Measurements from ENCODE around the gene FXYD3. TPM values are rescaled to one million over a fixed set of nuclear protein-coding genes. Genes with fewer than 3 reads are reported as not detected.

The FXYD3 gene
- total and polyA plus RNA-seq, 4 donors, result 130 to 467 (median 160) TPM

DNA sequence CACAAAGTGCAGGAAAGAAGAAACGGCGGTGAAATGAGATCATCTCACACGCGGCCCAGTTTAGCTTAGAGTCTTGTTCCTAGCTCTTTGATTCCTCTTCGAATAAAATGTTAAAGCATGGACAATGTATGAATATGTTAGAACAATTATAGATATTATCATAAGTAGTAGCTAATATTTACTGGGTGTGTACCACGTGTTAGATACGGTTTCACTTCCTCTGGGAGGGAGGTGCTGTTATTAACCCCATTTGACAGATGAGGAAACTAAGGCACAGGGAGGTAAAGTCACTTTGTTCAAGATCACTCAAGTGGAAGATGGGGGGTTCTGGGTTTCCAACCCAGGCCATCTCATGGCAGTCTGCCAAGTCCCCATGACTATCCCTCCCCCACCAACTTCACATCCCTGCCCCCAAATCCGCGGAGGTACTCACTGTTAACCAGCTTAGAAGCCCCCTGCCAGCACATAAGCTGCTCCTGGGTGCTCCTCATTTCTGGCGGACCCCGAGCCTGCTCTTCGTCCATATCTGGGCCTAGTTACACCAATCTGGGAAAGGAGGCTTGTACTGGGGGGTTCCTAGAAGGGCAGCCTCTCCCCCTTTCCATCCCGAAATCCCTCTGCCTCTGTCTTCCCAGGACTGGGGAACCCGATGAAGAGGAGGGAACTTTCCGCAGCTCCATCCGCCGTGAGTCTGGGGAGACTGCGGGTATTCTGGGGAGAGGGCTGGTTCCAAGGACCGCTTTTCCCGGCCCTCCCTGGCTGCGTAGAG is 26.4 kb downstream of the FXYD3 start:
- no peak overlapping the region for H3K4me3 ChIP-seq
- peaks cover 0 to 12% (median 2%) of the 10 kb centered on the region in 3 donors for H3K27me3 ChIP-seq (ENCODE audit: control insufficient read depth in 3 of 3, insufficient read depth in 3 of 3, low read length in 2 of 3)
- ATAC-seq (ENCODE audit: insufficient read depth, low FRiP score), result no peak
- peak in 2 of 3 donors; percentile 27 to 39 for DNase-seq
- TF ChIP-seq, protein P1, sequence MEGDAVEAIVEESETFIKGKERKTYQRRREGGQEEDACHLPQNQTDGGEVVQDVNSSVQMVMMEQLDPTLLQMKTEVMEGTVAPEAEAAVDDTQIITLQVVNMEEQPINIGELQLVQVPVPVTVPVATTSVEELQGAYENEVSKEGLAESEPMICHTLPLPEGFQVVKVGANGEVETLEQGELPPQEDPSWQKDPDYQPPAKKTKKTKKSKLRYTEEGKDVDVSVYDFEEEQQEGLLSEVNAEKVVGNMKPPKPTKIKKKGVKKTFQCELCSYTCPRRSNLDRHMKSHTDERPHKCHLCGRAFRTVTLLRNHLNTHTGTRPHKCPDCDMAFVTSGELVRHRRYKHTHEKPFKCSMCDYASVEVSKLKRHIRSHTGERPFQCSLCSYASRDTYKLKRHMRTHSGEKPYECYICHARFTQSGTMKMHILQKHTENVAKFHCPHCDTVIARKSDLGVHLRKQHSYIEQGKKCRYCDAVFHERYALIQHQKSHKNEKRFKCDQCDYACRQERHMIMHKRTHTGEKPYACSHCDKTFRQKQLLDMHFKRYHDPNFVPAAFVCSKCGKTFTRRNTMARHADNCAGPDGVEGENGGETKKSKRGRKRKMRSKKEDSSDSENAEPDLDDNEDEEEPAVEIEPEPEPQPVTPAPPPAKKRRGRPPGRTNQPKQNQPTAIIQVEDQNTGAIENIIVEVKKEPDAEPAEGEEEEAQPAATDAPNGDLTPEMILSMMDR (IDR thresholded peaks at IDR 0.05; ENCODE audit: control extremely low read depth, extremely low read depth), result no peak
- H3K4me1 ChIP-seq (ENCODE audit: control insufficient read depth in 5 of 5, insufficient read depth in 5 of 5, low read length in 5 of 5), result peaks cover 5 to 42% (median 12%) of the 10 kb centered on the region in 5 donors
- WGBS, 2 donors, result 14 to 21% methylated on average over 21 of the region's 21 CpGs
- no peak overlapping the region for H3K27ac ChIP-seq (ENCODE audit: low read depth in 1 of 2, low read length in 1 of 2)
- no peaks in the 10 kb centered on the region for H3K9me3 ChIP-seq (ENCODE audit: control insufficient read depth in 4 of 4, insufficient read depth in 3 of 4, low read length in 3 of 4)
- H3K36me3 ChIP-seq (ENCODE audit: control insufficient read depth in 4 of 4, insufficient read depth in 4 of 4, low read length in 4 of 4), result peaks cover 0 to 3% (median 0%) of the 10 kb centered on the region in 4 donors
- no peak overlapping the region for H3K9ac ChIP-seq (ENCODE audit: insufficient read depth in 1 of 2, low read length in 2 of 2)

DNA sequence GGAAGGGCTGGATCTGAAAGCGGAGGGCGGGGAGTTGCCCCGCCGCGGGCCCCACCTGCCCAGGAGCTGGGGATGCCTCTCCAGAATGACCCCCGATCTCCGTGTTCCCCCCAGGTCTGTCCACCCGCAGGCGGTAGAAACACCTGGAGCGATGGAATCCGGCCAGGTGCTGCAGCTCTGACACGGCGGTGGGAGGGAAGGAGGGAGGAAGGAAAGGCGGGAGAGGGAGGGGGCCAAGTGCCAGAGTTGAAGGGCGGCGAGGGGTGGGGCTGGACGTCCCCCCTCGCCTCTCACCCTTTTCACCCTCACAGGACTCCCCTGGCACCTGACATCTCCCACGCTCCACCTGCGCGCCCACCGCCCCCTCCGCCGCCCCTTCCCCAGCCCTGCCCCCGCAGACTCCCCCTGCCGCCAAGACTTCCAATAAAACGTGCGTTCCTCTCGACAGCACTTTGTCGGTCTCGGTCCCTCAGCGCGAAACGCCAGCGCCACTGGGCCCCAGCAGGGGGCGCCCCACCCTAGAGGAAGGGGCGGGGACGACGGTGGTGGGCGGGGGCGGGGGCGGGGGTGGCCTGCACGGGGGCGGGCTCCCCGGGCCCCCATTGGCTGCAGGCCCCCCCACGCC is 27.1 kb downstream of the FXYD3 start:
- WGBS, 2 donors, result 2 to 11% methylated on average over 27 to 45 of the region's 46 CpGs
- H3K4me1 ChIP-seq (ENCODE audit: control insufficient read depth in 5 of 5, insufficient read depth in 5 of 5, low read length in 5 of 5), result peaks cover 5 to 42% (median 10%) of the 10 kb centered on the region in 5 donors
- H3K27me3 ChIP-seq (ENCODE audit: control insufficient read depth in 3 of 3, insufficient read depth in 3 of 3, low read length in 2 of 3), result peaks cover 0 to 12% (median 2%) of the 10 kb centered on the region in 3 donors

DNA sequence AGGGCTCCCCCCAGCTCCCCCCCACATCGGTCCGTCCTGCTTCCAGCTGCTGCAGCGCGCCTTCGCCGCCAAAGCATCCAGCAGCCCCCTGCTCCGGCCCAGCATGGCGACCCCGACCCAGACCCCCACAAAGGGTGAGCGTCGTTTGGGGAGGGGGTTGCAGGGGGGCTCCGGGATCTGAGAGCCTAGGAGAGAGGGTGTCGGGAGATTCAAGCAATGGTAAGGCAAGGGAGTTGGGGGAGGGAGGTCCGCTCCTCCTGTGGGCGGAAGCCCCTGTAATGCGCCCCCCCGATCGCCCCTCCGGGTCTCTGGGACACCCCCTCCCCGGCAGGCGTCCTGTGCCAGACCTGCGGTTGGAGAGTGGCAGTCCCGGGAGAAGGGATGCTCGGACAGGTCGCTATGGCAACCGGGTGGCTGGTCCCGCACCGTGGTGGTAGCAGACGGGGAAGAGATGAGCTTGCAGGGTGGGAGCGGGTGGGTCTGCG is 27.6 kb downstream of the FXYD3 start, which contains the start of gene FXYD7:
TSS of gene FXYD7 (plus strand) at position 25 of the 485 bp plus-strand sequence. CDS start at position 104, 79 bp downstream.
- TF ChIP-seq, protein P1 (IDR thresholded peaks at IDR 0.05; ENCODE audit: control extremely low read depth, extremely low read depth), result no peak
- peaks cover 0 to 12% (median 2%) of the 10 kb centered on the region in 3 donors for H3K27me3 ChIP-seq (ENCODE audit: control insufficient read depth in 3 of 3, insufficient read depth in 3 of 3, low read length in 2 of 3)
- ATAC-seq (ENCODE audit: insufficient read depth, low FRiP score) (no peak), DNase-seq (peak in 1 of 3 donors; percentile 29)
- no peak within 1 kb of the TSS for H3K27ac ChIP-seq (ENCODE audit: low read depth in 1 of 2, low read length in 1 of 2)
- no peak within 1 kb of the TSS for H3K9ac ChIP-seq (ENCODE audit: insufficient read depth in 1 of 2, low read length in 2 of 2)
- no peaks in the 10 kb centered on the region for H3K9me3 ChIP-seq (ENCODE audit: control insufficient read depth in 4 of 4, insufficient read depth in 3 of 4, low read length in 3 of 4)
- WGBS, 2 donors, result 5 to 8% methylated on average over 30 to 31 of the region's 31 CpGs
- H3K4me3 ChIP-seq, result no peak within 1 kb of the TSS
- H3K36me3 ChIP-seq (ENCODE audit: control insufficient read depth in 4 of 4, insufficient read depth in 4 of 4, low read length in 4 of 4), result peaks cover 0 to 3% (median 0%) of the 10 kb centered on the region in 4 donors
- peaks cover 4 to 38% (median 8%) of the 10 kb centered on the region in 5 donors for H3K4me1 ChIP-seq (ENCODE audit: control insufficient read depth in 5 of 5, insufficient read depth in 5 of 5, low read length in 5 of 5)

More for the DNA sequence above, 27.1 kb downstream of the FXYD3 start:
- H3K9ac ChIP-seq (ENCODE audit: insufficient read depth in 1 of 2, low read length in 2 of 2), result no peak overlapping the region
- ATAC-seq (ENCODE audit: insufficient read depth, low FRiP score) (no peak), DNase-seq (peak in 2 of 3 donors; percentile 53 to 64)
- no peaks in the 10 kb centered on the region for H3K9me3 ChIP-seq (ENCODE audit: control insufficient read depth in 4 of 4, insufficient read depth in 3 of 4, low read length in 3 of 4)
- H3K4me3 ChIP-seq, result no peak overlapping the region
- H3K36me3 ChIP-seq (ENCODE audit: control insufficient read depth in 4 of 4, insufficient read depth in 4 of 4, low read length in 4 of 4), result peaks cover 0 to 3% (median 0%) of the 10 kb centered on the region in 4 donors
- TF ChIP-seq, protein P1 (IDR thresholded peaks at IDR 0.05; ENCODE audit: control extremely low read depth, extremely low read depth), result no peak
- no peak overlapping the region for H3K27ac ChIP-seq (ENCODE audit: low read depth in 1 of 2, low read length in 1 of 2)
